Measurements from ENCODE around the gene GTPBP2. TPM values are rescaled to one million over a fixed set of nuclear protein-coding genes. Genes with fewer than 3 reads are reported as not detected.

The GTPBP2 gene
- total and polyA plus RNA-seq, 2 of the 8 experiments (the other 6 are each of a cell fraction or from before 2014, with no cell fraction given): 58.3 to 86.1 TPM

GRCh38 chr6:43668151-43669028 lies 39.3 kb upstream of the GTPBP2 start (continued):
- TF ChIP-seq RNF2 (IDR thresholded peaks at IDR 0.05; ENCODE audit: borderline replicate concordance, low read depth, low read length, missing control alignments, poor library complexity, severe bottlenecking) (no peak), CBX5 (IDR thresholded peaks at IDR 0.05; ENCODE audit: low read depth, low read length) (no peak), BCL11A (IDR thresholded peaks at IDR 0.05; ENCODE audit: low read depth in 2 of 2, low read length in 2 of 2) (no peak), HDAC2 (IDR thresholded peaks at IDR 0.05; ENCODE audit: borderline replicate concordance in 1 of 2, low read depth in 2 of 2, low read length in 2 of 2) (no peak), ZNF274 (IDR thresholded peaks at IDR 0.05; ENCODE audit: borderline replicate concordance, extremely low read depth, low read length) (no peak), GTF2F1 (IDR thresholded peaks at IDR 0.05; ENCODE audit: borderline replicate concordance, low read depth, low read length) (no peak), BACH1 (IDR thresholded peaks at IDR 0.05; ENCODE audit: low read length) (no peak), EZH2 (IDR thresholded peaks at IDR 0.05; ENCODE audit: low read depth, low read length, severe bottlenecking) (no peak), CREB1 (IDR thresholded peaks at IDR 0.05) (no peak), TBP (IDR thresholded peaks at IDR 0.05; ENCODE audit: low read depth, low read length) (peak; percentile 18; the same call in 1 of the 2 replicates), CHD1 (IDR thresholded peaks at IDR 0.05; ENCODE audit: low read depth, low read length) (no peak), USF2 (IDR thresholded peaks at IDR 0.05; ENCODE audit: low read length) (no peak)
- TF ChIP-seq, protein P1, sequence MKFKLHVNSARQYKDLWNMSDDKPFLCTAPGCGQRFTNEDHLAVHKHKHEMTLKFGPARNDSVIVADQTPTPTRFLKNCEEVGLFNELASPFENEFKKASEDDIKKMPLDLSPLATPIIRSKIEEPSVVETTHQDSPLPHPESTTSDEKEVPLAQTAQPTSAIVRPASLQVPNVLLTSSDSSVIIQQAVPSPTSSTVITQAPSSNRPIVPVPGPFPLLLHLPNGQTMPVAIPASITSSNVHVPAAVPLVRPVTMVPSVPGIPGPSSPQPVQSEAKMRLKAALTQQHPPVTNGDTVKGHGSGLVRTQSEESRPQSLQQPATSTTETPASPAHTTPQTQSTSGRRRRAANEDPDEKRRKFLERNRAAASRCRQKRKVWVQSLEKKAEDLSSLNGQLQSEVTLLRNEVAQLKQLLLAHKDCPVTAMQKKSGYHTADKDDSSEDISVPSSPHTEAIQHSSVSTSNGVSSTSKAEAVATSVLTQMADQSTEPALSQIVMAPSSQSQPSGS (IDR thresholded peaks at IDR 0.05; ENCODE audit: low read length): no peak
